Stomach smooth muscle (tissue), 2 donors: ENCODE data around the gene ADCY9.

Experiments
- H3K27ac ChIP-seq: one replicate; pipeline ENCODE4 v1.7.0; 2013; ENCODE audit warnings: mild to moderate bottlenecking, low read length, inconsistent platforms
- H3K27me3 ChIP-seq, 2 donors: one replicate each; pipeline ENCODE4 v1.7.0; 2013; ENCODE audit warnings: low read length in 2 of 2; ENCODE audit not compliant: insufficient read depth in 2 of 2, control insufficient read depth in 1 of 2
- H3K36me3 ChIP-seq, 2 donors: one replicate each; pipeline ENCODE4 v1.7.0; 2013; ENCODE audit warnings: low read length in 2 of 2; ENCODE audit not compliant: control insufficient read depth in 2 of 2, insufficient read depth in 2 of 2
- H3K4me1 ChIP-seq: one replicate; pipeline ENCODE4 v1.7.0; 2013; ENCODE audit warnings: low read length; ENCODE audit not compliant: control insufficient read depth, insufficient read depth
- H3K4me3 ChIP-seq, 2 donors: one replicate each; pipeline ENCODE4 v1.7.0; 2013; ENCODE audit warnings: low read length in 2 of 2
- H3K9ac ChIP-seq, 2 donors: one replicate each; pipeline ENCODE4 v1.7.0; 2013; ENCODE audit warnings: low read length in 2 of 2, mild to moderate bottlenecking in 1 of 2
- H3K9me3 ChIP-seq, 2 donors: one replicate each; pipeline ENCODE4 v1.7.0; 2013; ENCODE audit warnings: low read length in 2 of 2; ENCODE audit not compliant: control insufficient read depth in 2 of 2
- donor health status: healthy.
- donor health status: Pancreatic carcinoma.

Gene ADCY9

DNA sequence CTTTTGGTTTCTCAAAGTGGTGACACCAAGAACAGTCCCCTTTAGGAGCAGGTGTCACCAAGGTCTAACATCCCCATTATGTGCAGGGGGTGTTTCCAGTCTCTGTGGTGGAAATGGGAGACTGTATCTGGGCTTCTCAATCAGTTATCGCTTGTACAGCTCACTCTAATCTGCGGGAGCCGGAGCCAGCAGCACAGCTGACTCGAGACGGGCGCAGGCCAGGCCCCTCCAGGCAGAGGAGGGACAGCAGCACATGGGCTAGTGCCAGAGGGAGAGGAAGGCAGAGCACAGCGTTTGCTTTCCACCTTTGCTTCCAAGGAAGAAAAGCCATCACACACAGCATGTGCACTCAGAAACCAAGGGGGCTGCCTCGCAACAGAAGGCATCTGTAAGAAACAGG lies 144.5 kb downstream of the ADCY9 start:
- Histone ChIP-seq H3K27ac (no peak overlapping the region), H3K36me3 (peaks cover 5 to 12% of the 10 kb centered on the region in 2 donors), H3K27me3 (no peaks in the 10 kb centered on the region), H3K4me1 (no peaks in the 10 kb centered on the region), H3K9me3 (no peaks in the 10 kb centered on the region), H3K4me3 (no peak overlapping the region), H3K9ac (no peak overlapping the region)

DNA sequence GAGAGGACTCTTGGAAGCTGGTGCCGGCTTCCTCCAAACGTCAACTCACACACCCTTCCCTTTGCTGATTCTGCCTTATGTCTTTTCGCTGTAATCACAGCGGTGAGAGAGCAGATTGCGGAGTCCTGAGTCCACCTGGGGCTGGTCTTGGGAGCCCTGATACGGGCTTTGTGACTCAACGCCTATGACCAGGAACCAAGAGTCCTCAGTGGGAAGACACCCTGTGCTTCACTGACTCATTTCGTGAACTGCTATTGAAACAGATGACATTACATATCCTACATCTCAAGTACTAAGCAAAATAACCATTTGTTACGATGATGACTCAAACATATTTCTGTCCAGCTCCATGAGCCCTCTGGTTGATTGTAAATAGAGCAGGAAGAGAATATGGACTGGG lies 145.0 kb downstream of the ADCY9 start:
- no peaks in the 10 kb centered on the region for H3K4me1 ChIP-seq

DNA sequence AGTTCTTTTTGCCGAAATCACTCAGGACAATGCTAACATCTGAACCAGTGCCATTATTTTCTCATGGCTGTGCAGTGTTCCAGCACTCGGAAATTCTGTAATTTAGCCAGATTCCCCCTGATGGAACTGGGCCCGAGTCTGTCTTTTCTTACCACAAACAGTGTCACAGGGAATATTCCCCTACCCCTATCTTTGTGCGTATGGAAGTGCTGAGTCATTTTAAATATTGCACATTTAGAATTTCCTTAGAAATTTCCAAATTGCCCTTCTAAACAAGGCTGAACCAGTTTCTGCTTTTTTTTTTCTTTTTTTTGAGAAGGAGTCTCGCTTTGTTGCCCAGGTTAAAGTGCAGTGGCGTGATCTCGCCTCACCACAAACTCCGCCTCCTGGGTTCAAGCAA lies 147.7 kb downstream of the ADCY9 start:
- H3K4me1 ChIP-seq = peaks cover 2% of the 10 kb centered on the region
- H3K9ac ChIP-seq = no peak overlapping the region
- H3K36me3 ChIP-seq = peaks cover 18% of the 10 kb centered on the region in 2 donors
- no peaks in the 10 kb centered on the region for H3K9me3 ChIP-seq
- H3K27me3 ChIP-seq = no peaks in the 10 kb centered on the region
- no peak overlapping the region for H3K4me3 ChIP-seq
- no peak overlapping the region for H3K27ac ChIP-seq

More for the DNA sequence above, 145.0 kb downstream of the ADCY9 start:
- no peaks in the 10 kb centered on the region for H3K27me3 ChIP-seq
- no peaks in the 10 kb centered on the region for H3K9me3 ChIP-seq
- H3K27ac ChIP-seq = no peak overlapping the region
- no peak overlapping the region for H3K9ac ChIP-seq
- peaks cover 9 to 15% of the 10 kb centered on the region in 2 donors for H3K36me3 ChIP-seq
- H3K4me3 ChIP-seq = no peak overlapping the region

DNA sequence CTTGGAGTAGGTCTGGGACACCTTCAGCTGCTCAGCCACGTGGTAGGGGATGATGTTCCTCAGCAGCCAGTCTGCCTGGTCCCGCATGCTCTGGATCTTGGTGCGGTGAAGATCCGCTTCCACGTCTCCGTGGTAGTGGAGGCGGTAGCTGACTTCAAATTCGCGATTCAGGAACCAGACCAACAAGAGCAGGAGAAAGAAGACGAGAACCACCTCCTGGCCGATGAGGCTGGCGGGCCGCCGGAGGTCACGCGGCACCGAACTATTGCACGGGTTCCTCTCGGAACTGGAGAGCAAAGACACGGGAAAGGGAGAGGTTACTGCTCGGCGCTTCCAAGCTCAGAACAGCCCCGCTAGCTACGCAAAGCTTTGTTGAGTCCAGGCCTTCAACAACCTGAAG lies 149.6 kb downstream of the ADCY9 start:
- Histone ChIP-seq H3K9ac (no peak overlapping the region), H3K9me3 (no peaks in the 10 kb centered on the region), H3K27ac (no peak overlapping the region), H3K4me1 (peaks cover 2% of the 10 kb centered on the region), H3K27me3 (no peaks in the 10 kb centered on the region), H3K4me3 (no peak overlapping the region), H3K36me3 (peaks cover 18% of the 10 kb centered on the region in 2 donors)

DNA sequence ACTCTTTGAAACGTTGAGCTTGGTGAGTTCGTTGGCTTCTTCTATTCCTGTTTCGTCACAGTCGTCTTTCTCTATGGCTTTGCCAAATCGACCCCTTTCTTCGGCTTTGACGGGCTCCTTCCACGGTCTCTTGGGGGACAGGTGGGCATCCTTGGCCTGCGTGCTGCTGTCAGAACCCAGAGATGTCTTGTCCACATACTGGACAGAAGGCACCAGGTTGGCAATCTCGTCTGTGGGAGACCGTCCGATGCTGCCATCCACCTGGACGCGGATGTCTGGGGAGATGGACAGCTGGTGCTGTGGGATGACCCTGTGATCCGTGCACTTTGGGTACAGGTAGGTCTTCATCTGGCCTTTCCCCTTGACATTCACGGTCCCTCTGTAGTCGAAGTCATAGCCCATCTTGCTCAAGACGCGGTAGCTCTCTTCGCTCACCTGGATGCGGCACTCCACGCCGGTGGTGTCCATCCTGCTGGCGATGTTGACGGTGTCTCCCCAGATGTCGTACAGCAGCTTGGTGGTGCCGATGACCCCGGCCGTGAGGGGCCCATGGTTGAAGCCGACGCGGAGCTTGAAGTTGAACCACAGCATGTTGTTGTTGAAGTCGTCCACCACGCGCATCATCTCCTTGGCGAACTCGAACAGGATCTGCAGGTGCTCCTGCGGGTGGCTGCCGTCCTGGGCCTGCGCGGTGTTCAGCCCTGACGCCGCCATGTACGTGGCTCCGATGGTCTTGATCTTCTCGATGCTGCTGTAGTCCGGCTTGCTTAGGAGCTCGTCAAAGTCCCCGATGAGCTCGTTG lies 150.3 kb downstream of the ADCY9 start:
- Histone ChIP-seq H3K27ac (no peak overlapping the region), H3K4me1 (peaks cover 7% of the 10 kb centered on the region), H3K9ac (no peak overlapping the region)

DNA sequence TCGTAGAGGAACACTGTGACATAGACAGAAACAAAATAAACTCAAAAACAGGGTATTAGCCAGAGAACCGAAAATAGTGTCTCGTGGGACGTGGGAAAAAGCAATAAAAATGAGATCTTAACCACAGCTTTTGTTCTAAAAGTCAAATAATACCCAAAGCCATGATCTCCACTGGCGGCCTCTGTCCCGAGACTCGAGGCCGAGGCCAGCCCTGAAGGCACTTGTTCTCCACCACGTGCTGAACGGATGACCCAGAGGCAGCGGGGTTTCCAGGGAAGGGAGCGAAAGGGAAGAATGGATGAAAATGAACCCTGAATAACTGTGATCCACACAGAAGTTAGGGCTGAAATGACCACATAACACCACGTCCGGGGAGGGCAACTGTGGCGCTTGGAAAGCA lies 150.9 kb downstream of the ADCY9 start:
- Histone ChIP-seq H3K9ac (no peak overlapping the region), H3K27me3 (no peaks in the 10 kb centered on the region), H3K4me1 (peaks cover 7% of the 10 kb centered on the region), H3K27ac (no peak overlapping the region), H3K4me3 (no peak overlapping the region), H3K36me3 (peaks cover 12 to 14% of the 10 kb centered on the region in 2 donors), H3K9me3 (no peaks in the 10 kb centered on the region)

More for the DNA sequence above, 150.3 kb downstream of the ADCY9 start:
- Histone ChIP-seq H3K27me3 (no peaks in the 10 kb centered on the region), H3K36me3 (peaks cover 14 to 16% of the 10 kb centered on the region in 2 donors), H3K9me3 (no peaks in the 10 kb centered on the region), H3K4me3 (no peak overlapping the region)

DNA sequence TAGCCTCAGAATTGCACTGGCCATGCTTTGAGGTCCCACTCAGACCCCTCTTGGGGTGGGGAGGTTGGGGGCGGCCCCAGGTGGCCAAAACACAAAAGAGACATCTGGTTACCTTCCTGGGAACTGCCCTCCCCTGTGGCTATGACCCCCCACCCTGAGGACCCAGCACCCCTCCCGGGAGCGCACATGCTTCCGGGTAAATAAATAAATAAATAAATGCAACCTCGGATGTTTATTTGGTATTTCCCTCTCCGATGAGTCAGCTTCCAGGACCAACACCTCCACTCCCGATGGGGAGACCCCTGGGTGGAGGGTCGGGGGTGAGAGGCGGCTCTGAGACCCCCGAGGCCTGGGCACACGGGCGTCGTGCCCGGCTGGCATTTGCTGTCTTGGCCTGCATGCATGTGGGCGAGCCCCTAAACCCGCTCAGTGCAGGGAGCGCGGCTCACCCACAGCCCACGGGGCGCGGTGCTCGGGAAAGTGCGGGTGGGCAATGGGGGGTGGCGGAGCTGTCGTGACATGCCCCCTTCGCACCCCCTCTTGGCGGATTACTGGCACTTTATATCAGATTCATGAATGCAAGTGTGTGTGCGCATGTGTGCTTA lies 151.5 kb downstream of the ADCY9 start:
- Histone ChIP-seq H3K9me3 (no peaks in the 10 kb centered on the region), H3K27ac (no peak overlapping the region), H3K4me3 (no peak overlapping the region), H3K9ac (no peak overlapping the region), H3K36me3 (peaks cover 12 to 14% of the 10 kb centered on the region in 2 donors), H3K27me3 (no peaks in the 10 kb centered on the region), H3K4me1 (peaks cover 7% of the 10 kb centered on the region)

DNA sequence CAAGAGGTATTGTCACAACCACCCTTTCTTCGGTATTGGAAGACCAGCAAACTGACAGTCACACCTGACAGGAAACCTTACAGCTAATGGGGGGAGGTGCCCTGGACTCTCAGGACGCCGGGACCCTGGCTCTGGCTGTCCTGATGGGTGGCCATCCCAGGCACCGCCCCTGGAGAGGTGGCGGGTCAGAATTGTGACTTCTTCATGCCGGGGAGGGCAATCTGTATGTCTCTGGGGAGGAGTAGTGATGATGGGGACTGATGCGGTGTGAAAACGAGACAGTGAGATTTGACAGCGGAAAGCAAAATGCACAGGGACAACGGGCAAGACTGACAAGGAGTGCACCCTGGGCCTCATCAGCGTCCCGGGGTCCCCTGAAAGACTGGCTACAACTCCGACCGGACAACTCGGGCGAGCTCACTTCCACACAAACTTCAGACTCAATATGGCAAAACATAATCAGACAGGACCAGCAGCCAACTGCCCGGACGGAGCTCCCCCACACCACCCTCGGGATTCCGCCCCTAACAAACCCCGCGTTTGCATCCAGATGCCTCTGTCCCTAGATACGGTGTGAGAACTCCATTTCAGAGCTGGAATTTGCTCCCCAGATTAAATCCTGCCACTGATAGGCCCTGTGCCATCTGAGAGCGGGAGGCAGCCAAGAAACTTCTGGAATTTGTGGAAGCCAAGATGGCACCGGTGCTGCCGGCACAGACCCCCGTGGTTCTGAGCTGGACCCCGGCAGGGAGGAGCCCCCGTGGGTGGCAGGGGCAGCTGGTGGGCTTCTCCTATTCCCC lies 152.2 kb downstream of the ADCY9 start:
- no peaks in the 10 kb centered on the region for H3K9me3 ChIP-seq
- H3K4me3 ChIP-seq = no peak overlapping the region
- peaks cover 7% of the 10 kb centered on the region for H3K4me1 ChIP-seq
- H3K9ac ChIP-seq = no peak overlapping the region
- H3K36me3 ChIP-seq = peaks cover 12 to 14% of the 10 kb centered on the region in 2 donors
- no peaks in the 10 kb centered on the region for H3K27me3 ChIP-seq
- no peak overlapping the region for H3K27ac ChIP-seq

DNA sequence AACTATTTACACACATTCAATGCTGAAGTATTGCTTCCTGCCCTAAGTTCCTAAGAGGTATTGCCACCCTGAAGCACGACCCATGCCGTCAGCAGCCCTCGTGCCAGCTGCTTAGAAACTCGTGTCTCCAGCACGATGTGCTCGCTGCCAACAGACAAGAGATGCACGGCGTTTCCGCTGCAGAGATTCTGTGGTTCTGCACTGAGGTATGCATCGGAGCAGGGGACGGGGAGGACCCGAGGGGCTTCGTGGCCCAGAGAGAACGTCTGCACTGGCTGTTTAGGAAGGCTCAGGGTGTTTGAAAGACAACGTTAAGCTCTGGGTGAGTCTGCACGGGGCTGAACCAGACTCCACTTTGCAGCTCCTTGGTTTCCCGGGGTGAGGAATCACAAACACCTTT lies 153.0 kb downstream of the ADCY9 start:
- H3K36me3 ChIP-seq = peaks cover 12 to 14% of the 10 kb centered on the region in 2 donors
- H3K9me3 ChIP-seq = no peaks in the 10 kb centered on the region
- H3K27me3 ChIP-seq = no peaks in the 10 kb centered on the region
- no peak overlapping the region for H3K9ac ChIP-seq
- H3K27ac ChIP-seq = no peak overlapping the region
- peaks cover 7% of the 10 kb centered on the region for H3K4me1 ChIP-seq
- peak overlapping the region in 1 of 2 donors; percentile 3 for H3K4me3 ChIP-seq

DNA sequence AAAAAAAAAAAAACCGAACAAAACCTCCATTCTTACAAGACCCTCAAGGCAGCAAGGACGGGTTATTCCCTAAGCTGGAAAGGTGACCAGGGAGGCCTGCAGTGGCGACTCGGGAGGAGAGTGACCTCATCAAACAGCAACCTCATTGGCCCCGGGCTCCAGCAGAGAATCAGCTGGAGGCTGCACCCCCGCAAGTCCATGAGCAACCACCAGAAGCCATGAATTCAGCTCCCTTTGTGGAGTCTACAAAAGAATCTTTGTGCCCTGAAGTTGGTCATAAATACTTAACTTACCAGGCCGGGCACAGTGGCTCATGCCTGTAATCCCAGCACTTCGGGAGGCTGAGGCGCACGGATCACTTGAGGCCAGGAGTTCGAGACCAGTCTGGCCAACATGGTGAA lies 154.8 kb downstream of the ADCY9 start:
- Histone ChIP-seq H3K27ac (no peak overlapping the region), H3K36me3 (peaks cover 9 to 11% of the 10 kb centered on the region in 2 donors), H3K4me3 (peak overlapping the region in 1 of 2 donors; percentile 74), H3K9me3 (no peaks in the 10 kb centered on the region), H3K27me3 (peaks cover 0 to 2% of the 10 kb centered on the region in 2 donors), H3K4me1 (peaks cover 7% of the 10 kb centered on the region), H3K9ac (no peak overlapping the region)
